ELR (cell line): ENCODE results near the gene CHD9.
"Not testable (repeated sequence)": the region's sequence is repeated elsewhere in the genome, so short reads cannot be mapped to it uniquely, and the experiment has no call there.

Experiments used
- DNase-seq: peaks from one replicate; pipeline ENCODE4 v3.0.0-alpha.2; 2015; ENCODE audit warnings: low read depth

The CHD9 gene

DNA sequence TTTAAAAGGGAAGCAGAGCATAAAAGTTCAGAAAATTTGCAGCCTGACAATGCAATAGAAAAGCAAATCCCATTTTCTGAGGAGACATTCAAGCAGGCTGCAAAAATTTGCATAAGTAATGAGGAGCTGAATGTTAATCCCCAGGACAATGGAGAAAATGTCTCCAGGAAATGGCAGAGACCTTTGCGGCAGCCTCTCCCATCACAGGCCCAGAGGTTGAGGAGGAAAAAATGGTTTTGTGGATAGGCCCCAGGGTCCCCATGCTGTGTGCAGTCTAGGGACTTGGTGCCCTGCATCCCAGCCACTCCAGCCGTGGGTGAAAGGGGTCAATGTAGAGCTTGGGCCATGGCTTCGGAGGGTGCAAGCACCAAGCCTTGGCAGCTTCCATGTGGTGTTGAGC, 19.5 kb downstream of the CHD9 start:
- not testable (repeated sequence) for DNase-seq

- DNase-seq, result not testable (repeated sequence)
Measured at GRCh38 chr16:53075461-53075860, 20.7 kb downstream of the CHD9 start.

DNA sequence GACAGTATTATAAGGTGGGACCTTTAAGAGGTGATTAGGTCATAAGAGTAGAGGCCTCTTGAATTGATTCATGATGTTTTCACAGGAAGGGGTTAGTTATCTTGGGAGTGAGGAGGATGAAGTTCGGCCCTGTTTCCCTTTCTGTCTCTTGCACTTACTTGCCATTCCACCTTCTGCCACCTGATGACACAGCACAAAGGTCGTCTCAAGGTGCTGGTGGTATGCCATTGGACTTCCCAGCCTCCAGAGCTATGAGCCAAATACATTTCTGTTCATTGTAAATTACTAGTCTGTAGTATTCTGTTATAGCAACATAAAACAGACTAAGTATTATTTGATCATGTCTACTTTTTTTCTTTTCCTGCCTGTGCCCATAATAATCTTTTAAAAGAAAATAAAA, 23.5 kb downstream of the CHD9 start:
- no peak for DNase-seq

- DNase-seq, result no peak
Measured at GRCh38 chr16:53078765-53079485, 24.1 kb downstream of the CHD9 start.

- DNase-seq, result peak; percentile 88
Measured at GRCh38 chr16:53080345-53081031, 25.7 kb downstream of the CHD9 start.

GRCh38 chr16:53081032-53081424, 26.2 kb downstream of the CHD9 start:
- DNase-seq, result no peak

DNA sequence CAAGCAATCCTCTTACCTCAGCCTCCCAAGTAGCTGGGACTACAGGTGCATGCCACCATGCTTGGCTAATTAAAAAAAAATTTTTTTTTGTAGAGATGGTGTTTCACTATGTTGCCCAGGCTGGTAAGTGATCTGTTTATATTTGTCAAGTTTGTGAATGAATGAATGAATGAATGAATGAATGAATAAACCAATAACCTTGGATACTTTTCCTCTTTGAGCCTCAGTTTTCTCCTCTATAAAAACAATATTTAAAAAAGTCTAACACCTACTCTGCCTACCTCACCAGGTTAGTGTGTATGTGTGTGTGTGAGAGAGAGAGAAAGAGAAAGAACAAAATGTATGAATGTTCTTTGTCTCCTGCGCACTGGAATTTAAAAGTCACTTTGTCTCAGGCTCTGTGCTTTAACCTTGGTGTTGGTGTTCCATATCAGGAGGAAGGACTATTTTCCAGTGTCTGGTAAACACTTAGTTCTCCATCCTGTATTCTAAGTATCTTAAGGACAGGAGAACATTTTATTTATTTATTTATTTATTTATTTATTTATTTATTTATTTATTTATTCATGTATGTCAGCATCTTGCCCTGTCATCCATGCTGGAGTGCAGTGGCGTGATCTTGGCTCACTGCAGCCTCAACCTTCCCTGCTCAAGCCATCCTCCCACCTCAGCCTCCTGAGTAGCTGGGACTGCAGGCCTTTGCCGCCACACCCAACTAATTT, 27.1 kb downstream of the CHD9 start:
- DNase-seq, result no peak

DNA sequence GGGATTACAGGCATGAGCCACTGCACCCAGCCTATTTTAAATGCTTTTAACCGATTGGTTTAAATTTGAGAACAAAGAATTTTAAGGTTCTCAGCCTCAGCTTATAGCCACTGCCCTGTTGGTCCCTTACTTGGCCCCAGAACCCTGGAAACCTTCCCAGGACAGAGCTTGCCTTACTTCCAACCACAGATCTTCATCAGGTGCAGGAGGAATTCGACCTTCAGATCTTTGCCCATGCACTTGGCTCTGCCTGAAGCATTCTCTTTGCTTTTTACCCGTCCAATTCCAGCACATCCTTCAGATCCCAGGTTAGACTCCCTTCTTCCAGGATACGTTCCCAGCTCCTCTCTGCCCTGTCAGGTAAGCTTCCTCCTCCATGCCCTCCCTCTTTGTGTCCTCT, 27.7 kb downstream of the CHD9 start:
- DNase-seq, result no peak

GRCh38 chr16:53083119-53083518, 28.3 kb downstream of the CHD9 start:
- peak; percentile 26 for DNase-seq

DNA sequence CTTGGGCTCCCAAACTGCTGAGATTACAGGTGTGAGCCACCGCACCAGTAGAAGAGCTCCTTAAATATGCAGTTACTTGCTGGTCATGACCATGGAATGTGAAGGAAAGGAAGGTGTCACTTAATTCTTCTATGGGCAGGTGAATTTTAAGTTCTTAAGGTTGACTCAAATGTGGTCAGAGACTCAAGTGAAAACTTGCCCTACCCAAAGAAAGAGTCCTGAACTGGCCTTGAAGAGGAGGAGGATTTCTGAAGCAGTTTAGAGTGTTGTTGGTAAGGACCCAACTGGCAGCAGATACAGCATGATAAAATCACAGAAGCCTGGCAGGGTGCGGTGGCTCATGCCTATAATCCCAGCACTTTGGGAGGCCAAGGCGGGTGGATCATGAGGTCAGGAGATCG, 29.4 kb downstream of the CHD9 start:
- DNase-seq, result no peak

DNA sequence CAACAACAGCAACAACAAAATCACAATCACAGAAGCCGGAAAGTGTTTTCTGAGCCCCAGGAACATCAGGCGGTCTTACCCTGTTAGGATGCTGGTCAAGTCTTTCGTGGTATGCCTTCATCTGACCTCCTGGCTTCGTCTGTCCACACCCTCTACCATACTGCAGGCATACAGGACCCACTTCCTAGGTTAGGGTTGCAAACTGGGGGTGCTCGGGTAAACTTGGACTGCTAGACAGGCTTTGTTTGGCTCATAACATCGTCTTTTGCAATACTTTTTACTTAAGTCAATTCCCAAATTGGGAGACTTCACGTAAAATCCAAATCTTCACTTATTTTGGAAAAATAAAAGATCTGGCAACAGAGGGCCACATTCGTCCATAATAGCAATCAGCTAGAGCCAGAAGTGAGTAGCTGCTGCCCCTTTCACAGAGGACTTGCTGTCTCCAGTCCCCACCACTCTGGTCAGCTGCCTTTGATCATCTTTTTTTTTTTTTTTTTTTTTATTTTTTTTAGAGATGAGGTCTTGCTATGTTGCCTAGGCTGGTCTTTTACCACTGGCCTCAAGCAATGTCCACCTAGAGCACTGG, 30.0 kb downstream of the CHD9 start:
- no peak for DNase-seq

DNA sequence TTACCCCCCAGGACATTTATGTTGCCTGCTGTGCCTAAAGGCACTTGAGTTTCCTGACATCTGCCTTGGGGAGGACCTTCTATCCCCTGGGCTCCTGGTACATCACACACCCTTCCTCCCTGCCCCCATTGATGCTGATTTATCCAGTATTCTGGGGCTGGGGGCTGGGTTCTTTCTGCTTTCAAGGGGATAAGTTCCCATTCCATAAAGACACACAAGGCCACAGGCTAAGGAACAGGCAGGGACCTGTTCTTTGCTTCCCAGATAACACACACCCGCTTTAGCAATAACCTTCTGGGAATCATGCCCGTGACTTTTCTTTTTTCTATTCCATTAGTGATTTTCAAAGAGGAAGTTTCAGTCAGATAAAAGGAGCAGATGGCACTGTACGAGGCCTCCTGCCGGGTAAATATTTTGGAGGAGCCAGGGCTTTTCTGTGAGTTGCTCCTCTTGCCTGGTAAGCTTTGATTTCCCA, 30.6 kb downstream of the CHD9 start:
- no peak for DNase-seq

DNA sequence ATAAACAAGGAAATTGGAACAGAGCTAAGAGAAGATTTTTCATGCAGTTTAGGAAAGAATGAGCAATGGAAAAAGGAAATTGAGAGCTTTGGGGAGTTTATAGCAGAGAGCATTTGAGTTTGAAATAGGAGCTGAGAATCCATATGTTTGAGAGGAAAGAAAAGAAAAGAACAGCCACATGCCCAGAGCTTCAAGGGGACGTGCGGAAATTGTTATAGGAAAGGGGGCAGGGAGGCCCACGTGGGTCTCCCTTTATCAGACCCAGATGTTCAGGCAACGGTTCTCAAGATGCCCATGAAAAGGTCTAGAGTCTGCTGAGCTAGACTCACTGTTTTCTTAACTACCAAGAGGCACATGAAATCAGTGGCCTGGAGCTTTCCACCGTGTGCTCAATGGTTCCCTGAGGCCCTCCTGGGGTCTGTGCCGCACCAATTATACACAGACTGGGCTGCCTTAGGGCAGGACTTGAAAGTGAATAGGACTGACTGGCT, 31.2 kb downstream of the CHD9 start:
- DNase-seq, result no peak

- DNase-seq, result peak; percentile 15
Measured at GRCh38 chr16:53087101-53087500, 32.3 kb downstream of the CHD9 start.

- DNase-seq, result peak; percentile 13
Measured at GRCh38 chr16:53089434-53090285, 34.9 kb downstream of the CHD9 start.

- DNase-seq, result no peak
Measured at GRCh38 chr16:53090286-53090590, 35.4 kb downstream of the CHD9 start.

- peak; percentile 78 for DNase-seq
Measured at GRCh38 chr16:53090591-53091411, 36.0 kb downstream of the CHD9 start.

DNA sequence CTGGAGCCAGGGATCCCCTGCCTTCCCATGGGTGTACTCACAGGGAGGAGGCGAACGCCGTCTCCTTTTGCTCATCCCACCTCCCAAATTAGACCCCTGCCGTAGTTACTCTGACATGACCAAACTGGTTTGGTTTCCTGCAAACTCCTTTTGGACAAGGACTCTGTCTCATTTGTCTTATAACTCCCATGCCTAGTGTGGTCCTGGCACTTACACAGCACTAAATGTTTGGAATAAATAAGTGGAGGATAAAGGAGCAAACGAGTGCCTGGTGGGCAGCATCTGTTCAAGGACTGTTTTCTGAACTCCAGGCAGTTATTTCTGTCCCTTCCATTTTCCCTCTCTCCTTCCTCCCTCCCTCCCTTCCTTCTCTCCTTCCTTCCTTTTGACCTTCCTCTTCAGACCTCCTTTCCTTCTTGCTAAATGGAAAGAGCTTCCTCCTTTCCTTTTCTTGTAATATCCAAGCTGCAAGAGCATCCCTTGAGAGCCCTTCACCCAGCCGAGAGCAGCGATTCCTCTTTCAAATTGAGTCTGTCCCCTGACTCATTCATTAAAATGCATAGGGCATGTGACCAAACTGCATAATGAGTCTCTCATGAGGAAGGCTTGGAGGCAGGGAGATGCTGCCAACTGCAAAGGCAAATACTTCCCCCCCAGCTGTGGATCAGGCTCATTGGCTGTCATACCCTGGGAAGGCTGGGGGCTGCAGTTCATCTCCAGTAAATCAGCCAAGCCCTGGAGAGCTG, 36.8 kb downstream of the CHD9 start:
- DNase-seq, result peak; percentile 87

GRCh38 chr16:53092284-53092683, 37.5 kb downstream of the CHD9 start:
- no peak for DNase-seq

DNA sequence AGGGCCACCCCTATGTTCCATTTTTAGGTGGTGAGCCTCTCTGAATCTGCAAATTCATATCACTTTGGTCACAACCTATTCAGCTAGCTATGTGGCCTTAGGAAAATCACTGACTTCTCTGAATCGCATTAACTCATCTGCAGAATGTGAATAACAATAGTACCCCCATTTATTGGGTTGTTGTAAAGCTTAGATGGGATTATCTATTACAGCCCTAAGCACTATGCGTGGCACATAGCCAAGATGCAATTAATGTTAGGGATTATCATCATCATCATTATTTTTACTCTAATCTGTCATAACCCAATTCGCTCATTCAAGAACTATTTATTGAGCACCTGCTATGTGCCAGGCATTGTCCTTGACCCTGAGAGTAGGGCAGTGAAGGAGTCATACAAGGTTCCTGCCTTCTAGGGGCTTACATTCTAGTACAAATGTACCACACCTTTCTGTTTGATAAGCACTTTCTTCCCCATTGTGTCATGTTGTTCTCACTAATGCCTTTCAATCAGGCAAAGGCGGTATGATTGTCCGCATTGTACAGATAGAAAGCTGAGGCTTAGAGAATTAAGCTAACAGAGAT, 38.5 kb downstream of the CHD9 start:
- DNase-seq, result no peak
